HepG2 (cell line): Measurements from ENCODE around the gene NBEA. TPM values are rescaled to one million over a fixed set of nuclear protein-coding genes. Genes with fewer than 3 reads are reported as not detected.

ENCODE experiments used
- ATAC-seq: fragments of 200-7000 bp; cut with Tn5 transposase; 3 replicates; pipeline ENCODE4 v1.9.1; 2020; ENCODE audit warnings: mild to moderate bottlenecking, moderate library complexity
- BruUV-seq: library from RNA; stranded (reverse); fragments of 400-500 nt; replicated peaks from 2 replicates; lab custom pipeline; 2021; lab: Mats Ljungman, UMichigan
- CTCF ChIA-PET: fragments of 300-600 bp; formaldehyde crosslinking; extraction: SDS; loops from one replicate; lab custom pipeline; 2021; ENCODE audit warnings: low total read pairs, inconsistent platforms, low intra/inter-chr PET ratio; lab: Yijun Ruan, JAX
- POLR2A ChIA-PET: fragments of 350-600 bp; sonication (Branson Sonifier 250); formaldehyde crosslinking; loops from one replicate; lab custom pipeline; 2020; ENCODE audit warnings: antibody characterized with exemption, inconsistent platforms; lab: Yijun Ruan, JAX
- DNase-seq: peaks from one replicate; pipeline ENCODE4 v3.0.0-alpha.2; 2015; ENCODE audit warnings: low spot score
- FAIRE-seq: peaks from 3 replicates; lab custom pipeline; 2011; peaks lifted over from hg19 to GRCh38; lab: Jason Lieb, UNC
- H2AFZ ChIP-seq: one replicate; pipeline ENCODE4 v1.6.1; 2011; ENCODE audit warnings: low read length, inconsistent platforms
- H3K27ac ChIP-seq: fragments of 300-600 bp; 3 replicates; pipeline ENCODE4 v1.8.0; 2011; ENCODE audit warnings: mixed run types, mild to moderate bottlenecking, mixed read lengths, low read length, inconsistent platforms; ENCODE audit not compliant: insufficient read depth; ENCODE audit errors: extremely low read length
- H3K27me3 ChIP-seq, 2 experiments: fragments of 200-600 bp in 1 of 2; 2 replicates in 1 of 2; 3 replicates in 1 of 2; pipeline versions ENCODE4 v1.6.0 to v1.8.0; 2011; ENCODE audit warnings: low read length in 2 of 2, mild to moderate bottlenecking in 2 of 2, moderate library complexity in 2 of 2, inconsistent platforms in 1 of 2; ENCODE audit not compliant: insufficient read depth in 2 of 2, control insufficient read depth in 1 of 2
- H3K36me3 ChIP-seq, 2 experiments: fragments of 200-600 bp in 1 of 2; replicated peaks in 1 of 2; 2 replicates in 1 of 2; 3 replicates in 1 of 2; pipeline versions ENCODE4 v1.5.1 to v1.8.0; 2011; ENCODE audit warnings: low read length in 2 of 2, inconsistent platforms in 1 of 2; ENCODE audit not compliant: insufficient read depth in 2 of 2, control insufficient read depth in 1 of 2
- H3K4me1 ChIP-seq: 2 replicates; pipeline ENCODE4 v1.5.1; 2012; ENCODE audit warnings: low read length, inconsistent platforms; ENCODE audit not compliant: insufficient read depth
- H3K4me2 ChIP-seq: 2 replicates; pipeline ENCODE4 v1.6.0; 2011; ENCODE audit warnings: low read depth, low read length, inconsistent platforms
- H3K4me3 ChIP-seq, 3 experiments: fragments of 200-600 bp in 1 of 3; sonication (generic), shearing (Covaris generic) in 1 of 3; replicated peaks in 1 of 3; 2 replicates each; pipeline ENCODE4 v1.5.1; 2011 to 2016; ENCODE audit warnings: low read length in 3 of 3, inconsistent platforms in 2 of 3, low read depth in 2 of 3, mild to moderate bottlenecking in 2 of 3, control low read depth in 1 of 3, mixed read lengths in 1 of 3; ENCODE audit not compliant: insufficient read depth in 1 of 3
- H3K79me2 ChIP-seq: one replicate; pipeline ENCODE4 v1.6.1; 2011; ENCODE audit warnings: low read length, inconsistent platforms; ENCODE audit not compliant: insufficient read depth
- H3K9ac ChIP-seq: 2 replicates; pipeline ENCODE4 v1.6.0; 2011; ENCODE audit warnings: mild to moderate bottlenecking, low read depth, low read length, inconsistent platforms; ENCODE audit not compliant: insufficient read depth
- H3K9me3 ChIP-seq: 2 replicates; pipeline ENCODE4 v1.5.1; 2012; ENCODE audit warnings: mild to moderate bottlenecking, low read length
- H4K20me1 ChIP-seq: 2 replicates; pipeline ENCODE4 v1.6.0; 2011; ENCODE audit warnings: inconsistent platforms, mild to moderate bottlenecking, low read length, moderate library complexity; ENCODE audit not compliant: insufficient read depth
- DRAP1 ChIP-seq: IDR thresholded peaks from 2 replicates; pipeline ENCODE4 v1.6.1; 2016; ENCODE audit warnings: missing genetic modification reagents, missing compliant biosample characterization
- EED ChIP-seq: sonication (generic); formaldehyde crosslinking; IDR thresholded peaks from 2 replicates; pipeline ENCODE4 v1.5.0; 2020; ENCODE audit warnings: mild to moderate bottlenecking, missing genetic modification reagents
- GLMP ChIP-seq: sonication (generic); formaldehyde crosslinking; IDR thresholded peaks from 2 replicates; pipeline ENCODE4 v1.9.0; 2021; ENCODE audit warnings: missing genetic modification reagents, mild to moderate bottlenecking, borderline replicate concordance
- HMG20A ChIP-seq: IDR thresholded peaks from 2 replicates; pipeline ENCODE4 v1.6.1; 2016; ENCODE audit warnings: borderline replicate concordance
- PRDM10 ChIP-seq: sonication (generic); formaldehyde crosslinking; IDR thresholded peaks from 2 replicates; pipeline ENCODE4 v1.4.0; 2020; ENCODE audit warnings: low read depth, missing genetic modification reagents
- THAP11 ChIP-seq: IDR thresholded peaks from 2 replicates; pipeline ENCODE4 v1.6.1; 2016; ENCODE audit warnings: missing biosample characterization, missing genetic modification reagents
- ZBTB25 ChIP-seq: IDR thresholded peaks from 2 replicates; pipeline ENCODE4 v1.6.1; 2018; ENCODE audit warnings: missing genetic modification reagents
- ZBTB38 ChIP-seq: sonication (generic); formaldehyde crosslinking; IDR thresholded peaks from 2 replicates; pipeline ENCODE4 v1.5.1; 2020; ENCODE audit warnings: mild to moderate bottlenecking, missing genetic modification reagents
- ZFAT ChIP-seq: sonication (generic); formaldehyde crosslinking; conservative IDR thresholded peaks from 2 replicates; pipeline ENCODE4 v1.8.1; 2023; ENCODE audit warnings: missing genetic modification reagents, inconsistent platforms
- ZMYM3 ChIP-seq: sonication (generic); formaldehyde crosslinking; IDR thresholded peaks from 2 replicates; pipeline ENCODE4 v1.5.1; 2020; ENCODE audit warnings: mild to moderate bottlenecking, missing genetic modification reagents
- ZNF264 ChIP-seq: sonication (generic); formaldehyde crosslinking; IDR thresholded peaks from 2 replicates; pipeline ENCODE4 v1.4.0; 2020; ENCODE audit warnings: missing genetic modification reagents
- ZNF570 ChIP-seq: sonication (generic); formaldehyde crosslinking; IDR thresholded peaks from 2 replicates; pipeline ENCODE4 v1.4.0; 2020; ENCODE audit warnings: mild to moderate bottlenecking, missing genetic modification reagents, borderline replicate concordance
- ZNF619 ChIP-seq: sonication (generic); formaldehyde crosslinking; IDR thresholded peaks from 2 replicates; pipeline ENCODE4 v1.4.0; 2020; ENCODE audit warnings: mild to moderate bottlenecking, missing genetic modification reagents
- ZNF670 ChIP-seq: sonication (generic); formaldehyde crosslinking; IDR thresholded peaks from 2 replicates; pipeline ENCODE4 v1.8.0; 2022; ENCODE audit warnings: mild to moderate bottlenecking, missing genetic modification reagents, borderline replicate concordance
- ZNF776 ChIP-seq: sonication (generic); formaldehyde crosslinking; IDR thresholded peaks from 2 replicates; pipeline ENCODE4 v1.4.0; 2020; ENCODE audit warnings: mild to moderate bottlenecking, missing genetic modification reagents
- WGBS: methylation state at CpG from one replicate; pipeline ENCODE4 v1.1.6; 2017; ENCODE audit warnings: low lambda C conversion rate; 5-methylcytosine and 5-hydroxymethylcytosine counted together
- in situ Hi-C: cut with HindIII; loops from 2 replicates; pipeline ENCODE4 v1.10.0; 2017; ENCODE audit warnings: low pct_unique_long_range_greater_than_20kb; ENCODE audit not compliant: extremely low pct_ligation_motif_present
- intact Hi-C: fragments of 100-400 bp; cut with micrococcal nuclease; formaldehyde crosslinking; loops from one replicate; pipeline ENCODE4 v1.10.0; 2022; ENCODE audit not compliant: unreplicated experiment
- polyA plus RNA-seq, 8 experiments: library from polyadenylated mRNA; depleted of rRNA in 3 of 8; stranded (reverse) in 7 of 8; unstranded in 1 of 8; fragments of >200 nt; fragmentation: Illumina TruSeq in 4 of 8; extraction: Trizol in 4 of 8; gene quantifications; 2 replicates each; pipeline versions ENCODE4 v1.2.1 to v1.2.3, GENCODE V29; 2011 to 2016; ENCODE audit warnings: low read depth in 4 of 8, missing spikeins in 1 of 8, mixed read lengths in 1 of 8; ENCODE audit not compliant: insufficient read depth in 1 of 8
- total RNA-seq, 5 experiments: library from RNA; depleted of rRNA; stranded (reverse); fragments of >200 nt; fragmentation: Illumina TruSeq; extraction: Trizol; gene quantifications; 2 replicates each; pipeline ENCODE4 v1.2.3, GENCODE V29; 2016; ENCODE audit warnings: low read depth in 1 of 5

The NBEA gene
- total and polyA plus RNA-seq, 2 of the 13 experiments (the other 11 are each of a cell fraction or from before 2014, with no cell fraction given): 2.7 to 2.8 TPM

GRCh38 chr13:35499676-35500075, 557.6 kb downstream of the NBEA start:
- FAIRE-seq (no peak), ATAC-seq (no peak; the same call in 2 of the 3 replicates), DNase-seq (no peak)
- no peak overlapping the region for H3K4me2 ChIP-seq
- H3K79me2 ChIP-seq: no peaks in the 10 kb centered on the region
- no peaks in the 10 kb centered on the region for H3K9me3 ChIP-seq
- intact Hi-C loops (no loop called here), in situ Hi-C loops (no loop called here)
- H3K4me3 ChIP-seq: no peak overlapping the region
- H3K27me3 ChIP-seq: no peaks in the 10 kb centered on the region; a peak in 1 of 5 replicates
- no peak overlapping the region for H3K27ac ChIP-seq
- TF ChIP-seq HMG20A: no peak
- no peak for TF ChIP-seq ZBTB38
- TF ChIP-seq ZNF570 (CRISPR knock-in tag): no peak
- no peak for TF ChIP-seq ZNF619 (CRISPR knock-in tag)
- no peak for TF ChIP-seq ZBTB25 (CRISPR knock-in tag)
- no peak for TF ChIP-seq THAP11
- no peak for TF ChIP-seq ZFAT (CRISPR knock-in tag)
- TF ChIP-seq DRAP1 (CRISPR knock-in tag): no peak
- no peak for TF ChIP-seq GLMP
- TF ChIP-seq ZNF776: no peak
- no peak for TF ChIP-seq EED
- no peak for TF ChIP-seq ZNF264 (CRISPR knock-in tag)
- TF ChIP-seq PRDM10 (CRISPR knock-in tag): no peak
- TF ChIP-seq ZNF670 (CRISPR knock-in tag): no peak
- TF ChIP-seq ZMYM3 (CRISPR knock-in tag): no peak
- H4K20me1 ChIP-seq: no peaks in the 10 kb centered on the region
- CTCF ChIA-PET: no interaction called here
- no peaks in the 10 kb centered on the region for H3K36me3 ChIP-seq
- 8% methylated on average over 4 of the region's 4 CpGs for WGBS
- BruUV-seq: no TSS peak
- POLR2A ChIA-PET: no interaction called here
- H3K9ac ChIP-seq: no peak overlapping the region
- no peak overlapping the region for H2AFZ ChIP-seq
- no peaks in the 10 kb centered on the region for H3K4me1 ChIP-seq
